GM12801 (cell line): Measurements from ENCODE around the gene SOX30.

Source experiments
- TF ChIP-seq, protein P1 (sequence below): IDR thresholded peaks from one replicate; pipeline ENCODE4 v1.5.1; 2011; ENCODE audit warnings: control low read depth; ENCODE audit not compliant: insufficient read length; ENCODE audit errors: extremely low read depth

Gene SOX30

DNA sequence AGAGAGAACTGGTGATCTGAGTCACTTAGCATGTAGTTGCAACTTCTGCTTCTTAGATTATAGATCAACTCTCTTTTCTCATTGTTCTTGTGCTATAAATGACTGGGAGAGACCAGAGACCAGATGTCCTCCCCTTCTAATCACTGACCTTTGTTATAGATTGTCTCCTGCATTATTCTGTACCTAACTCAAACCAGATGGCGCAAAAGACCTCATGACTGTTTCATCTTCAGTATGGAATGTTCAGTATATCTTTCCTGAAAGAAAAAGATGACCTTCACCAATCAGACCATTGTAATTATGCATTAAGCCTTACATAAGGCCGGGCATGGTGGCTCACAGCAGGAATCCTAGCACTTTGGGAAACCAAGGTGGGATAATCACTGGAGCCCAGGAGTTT, 46.2 kb downstream of the SOX30 start:
- TF ChIP-seq, protein P1, sequence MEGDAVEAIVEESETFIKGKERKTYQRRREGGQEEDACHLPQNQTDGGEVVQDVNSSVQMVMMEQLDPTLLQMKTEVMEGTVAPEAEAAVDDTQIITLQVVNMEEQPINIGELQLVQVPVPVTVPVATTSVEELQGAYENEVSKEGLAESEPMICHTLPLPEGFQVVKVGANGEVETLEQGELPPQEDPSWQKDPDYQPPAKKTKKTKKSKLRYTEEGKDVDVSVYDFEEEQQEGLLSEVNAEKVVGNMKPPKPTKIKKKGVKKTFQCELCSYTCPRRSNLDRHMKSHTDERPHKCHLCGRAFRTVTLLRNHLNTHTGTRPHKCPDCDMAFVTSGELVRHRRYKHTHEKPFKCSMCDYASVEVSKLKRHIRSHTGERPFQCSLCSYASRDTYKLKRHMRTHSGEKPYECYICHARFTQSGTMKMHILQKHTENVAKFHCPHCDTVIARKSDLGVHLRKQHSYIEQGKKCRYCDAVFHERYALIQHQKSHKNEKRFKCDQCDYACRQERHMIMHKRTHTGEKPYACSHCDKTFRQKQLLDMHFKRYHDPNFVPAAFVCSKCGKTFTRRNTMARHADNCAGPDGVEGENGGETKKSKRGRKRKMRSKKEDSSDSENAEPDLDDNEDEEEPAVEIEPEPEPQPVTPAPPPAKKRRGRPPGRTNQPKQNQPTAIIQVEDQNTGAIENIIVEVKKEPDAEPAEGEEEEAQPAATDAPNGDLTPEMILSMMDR: no peak

DNA sequence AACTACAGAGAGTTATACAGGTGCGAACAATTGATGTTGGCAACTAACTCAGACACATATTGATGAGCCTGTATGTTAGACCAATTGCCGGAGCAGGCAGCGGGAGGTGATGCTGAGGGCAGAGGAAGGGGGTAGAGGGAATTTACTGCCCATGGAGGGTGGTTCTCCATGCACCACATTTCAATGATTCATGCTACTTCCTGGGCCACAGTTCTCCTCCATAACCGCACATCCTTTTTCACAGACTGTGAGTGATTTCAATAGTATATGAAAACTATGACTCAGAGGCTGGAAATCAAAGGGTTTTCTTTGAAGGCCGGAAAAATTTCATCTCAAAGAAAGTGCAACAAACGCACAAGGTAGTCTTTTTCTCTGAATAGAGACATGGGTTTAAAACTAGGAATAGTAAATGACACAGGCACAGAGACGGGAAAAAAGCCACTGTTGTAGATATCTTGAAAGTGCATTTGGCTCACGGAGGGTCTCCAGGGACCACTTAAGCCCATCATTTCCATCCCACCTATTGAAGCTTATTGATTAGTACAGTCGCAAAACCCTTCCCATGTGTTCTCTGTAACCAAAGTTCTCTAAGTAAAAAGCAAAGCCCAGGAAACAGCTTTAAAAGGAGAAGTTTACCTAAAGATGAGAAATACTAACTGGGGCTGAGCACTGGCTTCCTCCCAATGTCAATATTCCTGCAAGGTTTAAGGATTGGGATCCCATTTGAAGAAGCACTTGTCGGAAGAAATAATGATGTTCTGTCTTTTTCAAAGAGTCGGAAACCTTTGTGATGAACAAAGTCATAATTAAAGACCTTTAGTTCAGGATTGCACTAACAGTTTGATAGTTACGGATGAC, 48.7 kb downstream of the SOX30 start:
- TF ChIP-seq, protein P1: no peak

DNA sequence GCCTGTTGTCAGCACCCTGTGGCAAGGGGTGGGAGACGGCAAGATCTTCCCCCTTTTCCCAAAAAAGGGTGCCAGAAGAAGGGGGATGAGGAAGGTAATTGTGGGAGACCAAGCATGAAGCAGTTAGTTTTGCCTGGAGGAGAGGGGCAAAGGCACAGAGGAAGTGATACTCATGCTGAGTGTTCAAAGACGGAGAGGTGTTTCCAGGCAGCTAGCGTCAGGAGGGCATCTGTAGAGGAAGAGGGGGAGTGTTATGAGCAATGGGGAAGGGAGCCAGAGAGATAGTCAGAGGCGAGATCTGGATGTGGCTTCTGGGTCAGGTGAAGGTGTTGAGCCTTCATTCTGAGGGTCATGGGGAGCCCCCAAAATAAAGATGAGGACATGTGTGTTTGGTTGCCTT, 49.7 kb downstream of the SOX30 start:
- TF ChIP-seq, protein P1: no peak

DNA sequence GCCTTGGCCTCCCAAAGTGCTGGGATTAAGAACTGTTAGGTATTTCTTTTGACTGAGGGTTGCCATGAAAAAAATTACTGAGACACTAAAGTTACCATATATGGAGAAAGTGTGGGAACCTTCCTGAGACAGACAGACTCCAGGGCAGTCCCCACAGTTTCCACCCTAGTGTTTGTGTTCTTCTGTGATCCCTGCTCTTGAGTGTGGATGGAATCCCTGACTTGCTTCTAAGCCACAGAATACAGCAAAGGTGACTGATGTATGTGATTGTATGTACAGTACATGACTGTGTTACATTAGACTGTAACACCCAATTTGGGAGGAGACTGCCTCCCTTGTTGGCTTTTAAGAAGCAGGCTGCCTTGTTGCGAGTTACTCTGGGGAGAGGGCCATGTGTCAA, 52.0 kb downstream of the SOX30 start:
- TF ChIP-seq, protein P1: no peak

DNA sequence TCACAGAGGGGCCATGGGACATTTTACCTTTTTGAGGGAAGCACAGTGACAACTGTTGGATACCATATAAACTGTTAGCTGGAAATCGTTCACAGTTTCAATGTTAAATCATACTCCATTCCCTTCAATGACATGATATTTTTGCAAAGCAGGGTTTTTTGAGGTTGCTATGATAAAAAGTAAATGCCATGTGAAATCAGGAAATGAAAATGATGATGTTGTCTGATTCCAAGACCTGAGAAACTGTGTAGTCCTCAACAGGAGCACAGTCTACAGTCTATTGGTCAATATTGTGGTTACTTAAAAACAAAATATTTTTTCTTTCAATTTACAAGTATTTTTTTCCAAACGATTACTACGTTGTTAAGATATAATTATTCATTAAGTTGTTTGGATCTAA, 52.7 kb downstream of the SOX30 start:
- TF ChIP-seq, protein P1: no peak

DNA sequence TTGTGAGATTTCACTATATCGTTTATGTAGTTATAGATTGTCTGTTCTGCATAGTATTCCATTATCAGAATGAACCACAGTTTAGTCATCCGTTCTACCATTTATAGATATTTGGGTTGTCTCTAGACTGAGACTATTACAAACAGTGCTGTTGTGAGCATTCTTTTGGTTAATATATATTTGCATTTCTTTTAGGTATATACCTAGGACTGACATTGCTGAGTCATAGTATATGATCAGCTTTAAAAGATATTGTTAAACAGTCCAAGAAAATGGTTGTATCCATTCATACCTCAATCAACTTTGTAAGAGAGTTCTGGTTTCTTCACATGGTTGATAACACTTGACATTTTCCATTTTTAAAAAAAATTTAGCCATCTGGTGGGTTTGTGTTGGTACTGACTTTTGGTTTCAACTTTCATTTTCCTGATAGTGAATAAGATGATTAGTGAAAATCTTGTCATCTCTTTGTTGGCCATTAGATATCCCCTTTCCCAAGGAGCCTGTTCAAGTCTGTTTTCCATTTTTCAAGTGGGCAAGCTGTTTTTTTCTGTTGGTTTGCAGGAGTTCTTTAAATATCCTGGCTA, 53.8 kb downstream of the SOX30 start:
- TF ChIP-seq, protein P1: no peak

DNA sequence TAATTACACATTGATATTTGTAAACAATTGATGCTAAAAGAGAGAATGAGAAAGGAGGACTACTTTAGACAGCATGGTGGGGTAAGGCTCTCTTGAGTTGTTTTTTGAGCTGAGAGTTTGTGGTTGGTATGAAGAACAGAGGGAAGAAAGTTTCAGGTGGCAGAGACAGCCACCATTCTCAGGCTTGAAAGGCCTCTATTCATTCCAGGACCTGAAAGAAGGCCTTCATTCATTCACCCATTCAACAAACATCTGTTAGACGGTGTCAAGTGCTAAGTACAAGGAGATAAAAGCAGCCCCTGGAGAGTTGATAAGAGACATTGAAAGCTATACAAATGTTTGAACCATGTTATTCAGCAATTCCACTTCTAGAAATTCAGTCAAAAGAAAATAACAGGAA, 55.0 kb downstream of the SOX30 start:
- TF ChIP-seq, protein P1: no peak
